ENCODE results near the gene GPRIN3. TPM values are rescaled to one million over a fixed set of nuclear protein-coding genes. Genes with fewer than 3 reads are reported as not detected.

Gene GPRIN3
- total RNA-seq, 1 donor from 2014 or later, result 34.2 TPM

DNA sequence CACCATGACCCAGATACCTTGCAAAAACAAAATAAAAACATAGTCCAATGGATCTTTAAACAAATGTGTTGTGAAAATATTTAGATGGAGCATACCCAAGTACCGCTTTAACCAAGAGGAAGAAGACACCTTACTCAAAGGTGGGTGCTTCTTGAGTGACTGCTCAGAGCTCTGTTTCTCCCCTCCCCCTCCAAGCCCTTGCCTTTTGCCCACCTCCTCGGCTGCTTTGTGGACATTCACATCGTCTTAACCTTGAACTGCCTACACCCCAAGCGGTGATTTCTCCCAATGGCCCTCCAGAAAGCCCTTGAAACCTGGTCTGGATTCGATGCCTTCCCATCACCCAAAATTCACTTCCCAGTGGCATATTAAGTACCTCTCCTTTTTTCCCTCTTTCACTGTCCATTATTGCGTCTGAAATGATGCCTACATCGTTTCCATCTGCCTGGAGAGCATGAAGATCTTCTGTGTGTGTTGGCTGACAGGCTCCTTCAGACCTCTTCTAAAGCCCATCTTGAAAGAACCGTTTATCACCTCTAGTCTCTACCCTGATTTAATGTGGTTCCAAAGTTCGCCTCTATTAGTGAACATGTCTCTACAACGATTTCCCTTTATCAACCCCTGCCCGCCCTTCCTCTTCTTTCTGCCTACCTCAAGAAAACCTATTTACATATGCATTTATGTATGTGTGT, 968 bp downstream of the GPRIN3 start:
- Histone ChIP-seq H3K27me3 (ENCODE audit: low read depth) (no peaks in the 10 kb centered on the region), H3K4me3 (peak overlapping the region; percentile 73), H3K4me1 (peaks cover 18% of the 10 kb centered on the region), H3K36me3 (no peaks in the 10 kb centered on the region), H3K9me3 (no peaks in the 10 kb centered on the region), H3K27ac (peak overlapping the region; percentile 86)
- ATAC-seq (peak in 1 of 2 donors; percentile 4), DNase-seq (no peak)
- intact Hi-C loops (cut with DNase I), result no loop called here
- TF ChIP-seq, protein P1, sequence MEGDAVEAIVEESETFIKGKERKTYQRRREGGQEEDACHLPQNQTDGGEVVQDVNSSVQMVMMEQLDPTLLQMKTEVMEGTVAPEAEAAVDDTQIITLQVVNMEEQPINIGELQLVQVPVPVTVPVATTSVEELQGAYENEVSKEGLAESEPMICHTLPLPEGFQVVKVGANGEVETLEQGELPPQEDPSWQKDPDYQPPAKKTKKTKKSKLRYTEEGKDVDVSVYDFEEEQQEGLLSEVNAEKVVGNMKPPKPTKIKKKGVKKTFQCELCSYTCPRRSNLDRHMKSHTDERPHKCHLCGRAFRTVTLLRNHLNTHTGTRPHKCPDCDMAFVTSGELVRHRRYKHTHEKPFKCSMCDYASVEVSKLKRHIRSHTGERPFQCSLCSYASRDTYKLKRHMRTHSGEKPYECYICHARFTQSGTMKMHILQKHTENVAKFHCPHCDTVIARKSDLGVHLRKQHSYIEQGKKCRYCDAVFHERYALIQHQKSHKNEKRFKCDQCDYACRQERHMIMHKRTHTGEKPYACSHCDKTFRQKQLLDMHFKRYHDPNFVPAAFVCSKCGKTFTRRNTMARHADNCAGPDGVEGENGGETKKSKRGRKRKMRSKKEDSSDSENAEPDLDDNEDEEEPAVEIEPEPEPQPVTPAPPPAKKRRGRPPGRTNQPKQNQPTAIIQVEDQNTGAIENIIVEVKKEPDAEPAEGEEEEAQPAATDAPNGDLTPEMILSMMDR (IDR thresholded peaks at IDR 0.05), result no peak

DNA sequence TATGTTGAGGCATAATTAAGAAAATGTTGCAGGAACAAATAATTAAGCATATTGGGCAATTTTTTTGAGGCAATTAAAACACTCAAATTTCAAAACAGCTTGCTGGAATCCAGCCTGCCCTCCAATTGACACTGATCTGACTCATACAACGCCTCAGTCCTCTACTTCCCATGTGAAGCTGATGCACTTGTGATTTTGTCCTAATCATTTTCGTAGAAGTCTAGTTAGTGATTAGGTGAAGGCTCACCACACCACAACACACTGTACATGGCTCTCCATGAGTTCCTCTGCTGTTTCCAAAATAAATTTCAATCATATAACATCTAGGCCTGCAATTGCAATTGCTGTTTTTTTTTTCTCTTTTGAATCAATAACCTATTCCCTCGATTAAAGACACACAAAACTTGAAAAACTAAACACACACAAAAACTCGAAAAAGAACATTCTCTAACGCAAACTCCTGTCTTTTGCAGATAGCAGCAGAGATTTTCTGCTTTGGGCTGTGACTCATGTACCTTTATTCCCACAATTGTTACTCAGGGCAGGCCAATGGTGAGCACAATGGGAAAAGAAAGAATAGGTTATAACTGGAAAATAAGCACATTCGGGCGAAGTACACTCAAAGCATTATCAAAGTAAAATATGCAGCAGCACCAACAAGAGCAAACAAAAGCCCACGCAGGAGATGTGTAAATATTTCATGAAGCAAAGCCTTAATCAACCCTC, 1.7 kb downstream of the GPRIN3 start:
- DNase-seq (no peak), ATAC-seq (peak; percentile 69 to 82)
- Histone ChIP-seq H3K4me1 (peaks cover 20% of the 10 kb centered on the region), H3K36me3 (no peaks in the 10 kb centered on the region), H3K4me3 (peak overlapping the region; percentile 73), H3K9me3 (no peaks in the 10 kb centered on the region), H3K27ac (peak overlapping the region; percentile 86), H3K27me3 (ENCODE audit: low read depth) (no peaks in the 10 kb centered on the region)
- TF ChIP-seq, protein P1 (IDR thresholded peaks at IDR 0.05), result no peak
- intact Hi-C loops (cut with DNase I), result no loop called here

GRCh38 chr4:89305028-89305427, 2.6 kb downstream of the GPRIN3 start:
- Histone ChIP-seq H3K36me3 (no peaks in the 10 kb centered on the region), H3K27me3 (ENCODE audit: low read depth) (no peaks in the 10 kb centered on the region), H3K27ac (peak overlapping the region; percentile 86), H3K4me1 (peaks cover 28% of the 10 kb centered on the region), H3K9me3 (no peaks in the 10 kb centered on the region), H3K4me3 (peak overlapping the region; percentile 73)
- TF ChIP-seq, protein P1 (IDR thresholded peaks at IDR 0.05), result no peak
- no peak for DNase-seq
- no peak for ATAC-seq
- intact Hi-C loops (cut with DNase I), result no loop called here

GRCh38 chr4:89303814-89304388, 3.7 kb downstream of the GPRIN3 start:
- ATAC-seq, result no peak
- TF ChIP-seq, protein P1 (IDR thresholded peaks at IDR 0.05), result no peak
- peaks cover 39% of the 10 kb centered on the region for H3K4me1 ChIP-seq
- H3K27ac ChIP-seq, result no peak overlapping the region
- intact Hi-C loops (cut with DNase I), result no loop called here
- no peaks in the 10 kb centered on the region for H3K9me3 ChIP-seq
- no peaks in the 10 kb centered on the region for H3K36me3 ChIP-seq
- no peak for DNase-seq
- no peaks in the 10 kb centered on the region for H3K27me3 ChIP-seq (ENCODE audit: low read depth)
- no peak overlapping the region for H3K4me3 ChIP-seq

GRCh38 chr4:89303177-89303576, 4.4 kb downstream of the GPRIN3 start:
- no peaks in the 10 kb centered on the region for H3K9me3 ChIP-seq
- no peak overlapping the region for H3K4me3 ChIP-seq
- intact Hi-C loops (cut with DNase I), result no loop called here
- DNase-seq, result peak; percentile 51
- H3K36me3 ChIP-seq, result no peaks in the 10 kb centered on the region
- no peaks in the 10 kb centered on the region for H3K27me3 ChIP-seq (ENCODE audit: low read depth)
- no peak for ATAC-seq
- H3K27ac ChIP-seq, result no peak overlapping the region
- TF ChIP-seq, protein P1 (IDR thresholded peaks at IDR 0.05), result no peak
- H3K4me1 ChIP-seq, result peaks cover 43% of the 10 kb centered on the region
